GM23248 (cell line): Measurements from ENCODE around the gene COL18A1.

Experiments used
- EZH2 ChIP-seq: fragments of 200-600 bp; sonication (generic); IDR thresholded peaks from 2 replicates; pipeline ENCODE4 v1.6.1; 2018; ENCODE audit warnings: antibody characterized with exemption, mild to moderate bottlenecking; ENCODE audit not compliant: insufficient read depth, poor library complexity, severe bottlenecking
- EZH2phosphoT487 ChIP-seq: fragments of 200-600 bp; sonication (generic); IDR thresholded peaks from 2 replicates; pipeline ENCODE4 v1.6.1; 2018; ENCODE audit warnings: antibody characterized with exemption, moderate library complexity, mild to moderate bottlenecking, low read depth; ENCODE audit not compliant: insufficient read depth

DNA sequence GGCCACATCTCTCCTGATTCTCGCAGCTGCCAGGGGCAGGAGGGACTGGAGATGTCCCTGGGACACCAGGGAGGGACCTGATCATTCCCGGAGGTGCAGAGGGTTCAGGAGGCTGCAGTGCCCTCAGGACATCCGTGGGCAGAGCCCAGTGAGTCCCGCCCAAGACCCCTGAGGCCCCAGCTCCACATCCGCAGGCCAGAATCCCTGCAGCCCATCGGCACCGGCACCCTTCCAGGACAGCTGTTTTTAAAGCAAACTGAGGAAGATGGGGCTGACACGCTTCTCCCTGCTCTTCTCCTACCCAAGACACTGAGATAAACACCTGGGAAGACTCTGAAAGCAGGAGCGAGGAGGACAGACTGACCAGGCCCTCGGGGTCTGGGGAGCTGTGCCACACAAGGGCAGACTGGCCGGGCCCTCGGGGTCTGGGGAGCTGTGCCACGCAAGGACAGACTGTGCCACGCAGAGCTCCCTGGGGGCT lies 111.7 kb downstream of the COL18A1 start:
- TF ChIP-seq EZH2 = no peak
- TF ChIP-seq EZH2phosphoT487 = no peak
